ENCODE measurements around the gene LPA. TPM values are rescaled to one million over a fixed set of nuclear protein-coding genes. Genes with fewer than 3 reads are reported as not detected.

LPA gene
- total RNA-seq, 1 donor from 2014 or later, result not detected

- no peak for DNase-seq (ENCODE audit: low read depth)
- TF ChIP-seq CTCF (conservative IDR thresholded peaks at IDR 0.05; ENCODE audit: low read depth, low read length), result no peak
- no peak overlapping the region for H3K4me3 ChIP-seq (ENCODE audit: low read depth, low read length)
These were observed 154.5 kb downstream of the LPA start for GRCh38 chr6:160509610-160510009.

- no peak for DNase-seq (ENCODE audit: low read depth)
- no peak overlapping the region for H3K4me3 ChIP-seq (ENCODE audit: low read depth, low read length)
- TF ChIP-seq CTCF (conservative IDR thresholded peaks at IDR 0.05; ENCODE audit: low read depth, low read length), result no peak
These were observed 155.5 kb downstream of the LPA start for GRCh38 chr6:160508599-160508998.

- TF ChIP-seq CTCF (conservative IDR thresholded peaks at IDR 0.05; ENCODE audit: low read depth, low read length), result no peak
- no peak for DNase-seq (ENCODE audit: low read depth)
- no peak overlapping the region for H3K4me3 ChIP-seq (ENCODE audit: low read depth, low read length)
These were observed 156.7 kb downstream of the LPA start for GRCh38 chr6:160507420-160507819.

GRCh38 chr6:160505970-160506369, 158.1 kb downstream of the LPA start:
- no peak for DNase-seq (ENCODE audit: low read depth)
- no peak for TF ChIP-seq CTCF (conservative IDR thresholded peaks at IDR 0.05; ENCODE audit: low read depth, low read length)
- H3K4me3 ChIP-seq (ENCODE audit: low read depth, low read length), result no peak overlapping the region

GRCh38 chr6:160500639-160501038, 163.4 kb downstream of the LPA start:
- no peak for DNase-seq (ENCODE audit: low read depth)
- TF ChIP-seq CTCF (conservative IDR thresholded peaks at IDR 0.05; ENCODE audit: low read depth, low read length), result no peak

GRCh38 chr6:160494576-160494975, 169.5 kb downstream of the LPA start:
- no peak overlapping the region for H3K4me3 ChIP-seq (ENCODE audit: low read depth, low read length)
- no peak for TF ChIP-seq CTCF (conservative IDR thresholded peaks at IDR 0.05; ENCODE audit: low read depth, low read length)
- no peak for DNase-seq (ENCODE audit: low read depth)

More at GRCh38 chr6:160500639-160501038, 163.4 kb downstream of the LPA start:
- H3K4me3 ChIP-seq (ENCODE audit: low read depth, low read length), result no peak overlapping the region

GRCh38 chr6:160489091-160489490, 175.0 kb downstream of the LPA start:
- no peak for DNase-seq (ENCODE audit: low read depth)
- H3K4me3 ChIP-seq (ENCODE audit: low read depth, low read length), result no peak overlapping the region
- TF ChIP-seq CTCF (conservative IDR thresholded peaks at IDR 0.05; ENCODE audit: low read depth, low read length), result no peak

Measured in epithelial cell of proximal tubule (primary cell).